Stimulated activated CD4-positive, alpha-beta T cell treated with anti-CD3 and anti-CD28 coated beads, TNF-alpha, amount 100 ng/mL, for 1 hour (primary cell): ENCODE results near the gene PAX2.

Source experiments
- DNase-seq, 3 donors: peaks; one replicate each; pipeline ENCODE4 v3.0.0-alpha.2; 2020; ENCODE audit warnings: low read depth in 3 of 3, low spot score in 1 of 3

PAX2 gene

DNA sequence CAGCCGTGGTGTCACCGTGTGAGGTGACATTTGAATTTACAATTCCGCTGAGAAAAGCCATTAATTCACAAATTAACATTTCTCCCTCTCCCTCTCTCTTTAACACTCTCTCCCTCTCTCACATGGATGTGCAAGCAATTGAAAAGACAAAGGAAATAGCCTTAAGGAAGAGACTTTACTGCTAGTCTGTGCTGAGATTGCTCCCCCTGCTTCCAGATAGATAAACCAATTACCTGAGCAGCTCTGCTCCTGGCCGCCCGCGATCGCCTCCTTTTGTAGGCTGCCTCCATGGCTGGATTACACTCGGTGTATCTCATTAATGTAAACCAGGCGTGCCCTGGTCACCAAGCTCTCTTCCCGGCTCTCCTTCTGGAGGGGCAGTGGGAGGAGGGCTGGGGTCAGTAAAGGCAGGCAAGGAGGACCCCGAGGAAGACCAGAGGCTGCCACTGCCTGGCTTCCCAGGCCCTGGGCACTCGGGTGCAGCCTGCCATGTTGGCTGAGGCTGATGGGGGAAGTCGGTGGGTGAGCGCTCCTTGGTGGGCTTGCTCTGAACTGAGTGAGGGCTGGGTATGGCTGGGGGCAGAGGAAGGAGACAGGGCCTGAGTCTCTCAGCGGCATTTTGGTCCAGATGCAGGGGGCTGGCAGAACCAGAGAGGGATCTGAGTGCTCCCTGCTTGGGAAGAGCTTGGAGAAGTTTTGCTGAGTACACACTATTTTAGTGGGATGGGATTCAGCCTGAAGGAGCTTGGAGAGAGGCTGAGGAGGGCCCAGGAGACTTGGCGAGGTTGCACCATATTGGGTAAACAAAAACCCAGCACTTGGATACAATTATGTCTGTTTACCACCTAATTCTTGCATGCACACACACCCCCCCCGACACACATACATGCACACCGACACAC lies 42.9 kb downstream of the PAX2 start:
- DNase-seq, result no peak

DNA sequence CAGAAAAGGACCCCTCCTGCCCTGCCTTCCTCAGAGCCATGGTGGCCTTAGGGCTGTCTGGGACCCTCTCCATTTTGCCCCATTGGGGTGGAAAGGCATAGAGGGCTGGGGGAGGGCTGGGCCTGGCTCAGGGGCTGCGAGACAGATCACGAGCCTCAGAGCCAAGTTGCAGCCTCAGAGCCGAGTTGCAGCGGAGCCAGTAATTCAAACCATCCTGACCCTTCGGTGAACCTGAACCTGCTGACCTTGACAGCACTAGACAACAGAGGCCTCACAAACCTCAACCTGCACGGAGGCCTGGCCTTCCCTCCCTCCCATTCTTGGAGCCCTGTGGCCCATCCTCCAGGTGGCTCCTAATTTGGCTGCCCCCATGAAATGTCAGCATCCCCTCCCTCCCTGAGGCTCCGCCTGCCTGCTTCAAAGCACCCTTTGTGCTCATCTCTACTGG lies 45.4 kb downstream of the PAX2 start:
- no peak for DNase-seq

DNA sequence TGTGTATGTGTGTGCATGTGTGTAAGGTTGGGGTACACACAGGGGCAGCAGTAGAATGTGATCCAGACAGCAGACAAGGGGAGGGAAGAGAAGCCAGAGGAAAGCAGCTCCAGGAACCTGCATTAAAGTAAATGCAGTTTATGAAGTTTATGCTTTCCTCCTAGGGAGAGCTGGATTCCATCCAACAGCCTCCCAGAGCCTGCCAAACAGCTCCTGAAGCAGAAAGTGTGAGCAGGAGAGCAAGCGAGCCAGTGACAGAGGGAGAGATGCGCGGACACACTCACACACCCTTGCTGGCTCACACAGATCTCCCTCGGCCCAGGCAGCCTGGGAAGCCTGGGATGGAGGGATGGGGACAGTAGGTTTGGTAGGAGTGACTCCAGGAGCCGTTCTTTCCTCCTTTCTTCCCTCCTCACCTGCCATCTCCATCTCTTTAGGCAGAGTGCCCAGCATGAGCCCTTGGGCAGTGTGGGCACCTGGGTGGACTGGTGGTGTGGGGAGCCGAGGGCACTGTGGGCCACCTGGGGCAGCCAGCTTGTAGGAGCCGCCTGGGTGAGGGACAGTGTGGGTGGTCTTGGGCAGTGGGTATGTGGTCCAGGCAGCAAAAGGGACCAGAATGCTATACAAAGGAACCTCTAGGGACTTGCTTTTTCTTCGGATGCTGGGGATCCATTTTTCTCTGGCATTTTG lies 46.1 kb downstream of the PAX2 start:
- DNase-seq, result no peak

DNA sequence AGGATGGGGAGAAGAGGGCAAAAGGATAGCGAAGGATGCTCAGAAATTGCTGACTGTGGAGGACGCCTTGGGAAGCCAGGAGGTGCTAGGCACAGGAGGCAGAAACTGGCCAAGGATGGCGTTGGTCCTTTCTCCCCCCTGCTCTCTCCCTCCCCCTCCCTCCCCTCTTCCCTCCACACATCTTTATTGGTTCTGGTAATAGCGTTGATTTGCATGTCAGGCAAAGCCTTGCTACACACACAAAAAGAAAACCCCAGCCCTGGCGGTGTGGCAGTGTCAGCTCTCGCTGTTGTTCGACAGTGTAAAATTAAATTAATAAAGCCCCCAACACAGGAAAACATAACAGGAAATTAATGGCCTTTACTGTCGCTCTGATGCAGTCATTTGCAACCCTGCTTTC lies 47.2 kb downstream of the PAX2 start:
- no peak for DNase-seq

DNA sequence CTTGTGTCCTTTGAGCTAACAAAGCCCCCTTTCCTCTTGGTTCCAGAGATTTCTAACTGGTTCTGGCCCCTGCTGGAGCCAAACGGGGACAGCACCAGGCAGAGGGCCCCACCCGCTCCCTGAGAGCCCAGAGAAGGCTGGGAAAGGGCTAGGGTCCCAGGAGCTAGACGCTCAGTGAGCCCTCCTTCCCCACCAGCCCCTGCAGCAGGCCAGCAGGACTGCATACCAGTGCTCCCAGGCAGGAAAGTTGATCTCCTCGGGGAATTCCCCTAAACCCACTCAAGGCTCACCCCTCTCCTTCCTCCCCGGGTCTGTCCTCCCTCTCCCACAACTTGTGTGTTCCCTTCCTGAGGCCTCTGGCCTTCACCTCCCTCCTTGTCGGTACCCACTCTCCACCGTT lies 47.7 kb downstream of the PAX2 start:
- no peak for DNase-seq

DNA sequence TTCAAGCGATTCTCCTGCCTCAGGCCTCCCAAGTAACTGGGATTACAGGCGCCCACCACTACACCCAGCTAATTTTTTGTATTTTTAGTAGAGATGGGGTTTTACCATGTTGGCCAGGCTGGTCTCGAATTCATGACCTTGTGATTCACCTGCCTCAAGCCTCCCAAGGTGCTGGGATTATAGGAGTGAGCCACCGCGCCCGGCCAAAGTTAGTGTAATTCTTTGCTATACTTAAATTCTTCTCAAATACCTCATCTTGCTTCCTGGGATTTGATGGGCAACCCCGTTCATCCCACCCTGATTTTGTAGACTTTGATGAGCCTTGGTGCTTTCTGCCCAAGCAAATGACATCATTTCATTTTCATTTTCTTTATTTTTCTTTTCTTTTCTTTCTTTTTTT lies 54.5 kb downstream of the PAX2 start:
- DNase-seq, result no peak

DNA sequence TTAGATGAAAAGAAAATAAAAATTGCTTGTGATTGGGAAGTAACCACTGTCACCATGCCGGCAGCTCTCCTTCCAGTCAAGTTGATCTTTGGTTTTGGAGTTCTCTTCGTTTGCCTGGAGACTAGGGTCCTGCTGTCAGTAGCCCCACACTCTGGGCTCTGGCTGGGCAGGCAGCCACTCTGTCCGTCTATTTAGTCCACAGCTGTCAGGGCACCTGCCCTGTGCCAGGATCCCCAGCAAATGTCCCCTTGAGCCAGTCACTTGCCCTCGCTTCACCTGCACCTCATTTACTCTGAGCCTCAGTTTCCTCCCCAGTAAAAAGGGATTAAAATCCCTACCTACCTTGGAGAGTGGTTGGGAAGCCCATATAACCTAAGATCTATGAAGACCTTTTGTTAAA lies 55.5 kb downstream of the PAX2 start:
- DNase-seq, result no peak

DNA sequence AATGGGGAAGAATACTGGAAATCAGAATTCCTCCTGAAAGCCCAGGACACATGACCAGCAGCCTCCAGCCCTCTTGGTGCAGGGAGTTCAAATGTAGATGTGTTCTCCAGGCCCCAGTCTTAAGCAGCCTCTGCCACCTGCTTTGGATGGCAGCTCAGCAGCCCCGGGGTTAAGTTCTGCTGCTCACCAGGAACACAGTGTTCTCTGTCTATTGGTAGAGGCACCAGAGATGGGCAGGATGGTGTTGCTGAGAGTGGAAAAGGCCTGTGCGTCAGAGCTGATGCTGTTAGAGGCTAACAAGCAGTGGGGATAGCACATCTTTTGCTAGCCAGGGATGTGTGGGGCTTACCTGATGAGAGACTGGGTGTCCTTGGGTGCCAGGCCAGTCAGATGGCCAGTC lies 56.8 kb downstream of the PAX2 start:
- DNase-seq, result no peak

DNA sequence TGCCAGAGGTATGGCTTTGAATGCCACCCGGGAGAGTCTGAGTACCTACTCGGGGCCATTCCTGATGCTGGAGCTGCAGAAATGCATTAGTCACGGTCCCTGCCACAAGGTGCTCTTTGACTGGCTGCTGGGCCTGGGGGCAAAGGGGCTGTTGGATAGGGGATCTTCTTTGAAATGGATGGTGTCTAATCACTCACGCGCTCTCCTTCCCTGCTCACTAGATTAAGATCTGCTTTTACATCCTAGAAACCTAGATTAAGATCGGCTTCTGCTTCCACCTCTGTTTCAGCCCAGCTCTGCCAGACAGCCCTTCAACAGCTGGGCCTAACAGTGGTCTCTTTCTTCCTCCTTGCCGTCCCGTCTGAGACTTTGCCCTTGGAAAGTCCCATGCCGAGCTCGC lies 57.2 kb downstream of the PAX2 start:
- DNase-seq, result no peak

DNA sequence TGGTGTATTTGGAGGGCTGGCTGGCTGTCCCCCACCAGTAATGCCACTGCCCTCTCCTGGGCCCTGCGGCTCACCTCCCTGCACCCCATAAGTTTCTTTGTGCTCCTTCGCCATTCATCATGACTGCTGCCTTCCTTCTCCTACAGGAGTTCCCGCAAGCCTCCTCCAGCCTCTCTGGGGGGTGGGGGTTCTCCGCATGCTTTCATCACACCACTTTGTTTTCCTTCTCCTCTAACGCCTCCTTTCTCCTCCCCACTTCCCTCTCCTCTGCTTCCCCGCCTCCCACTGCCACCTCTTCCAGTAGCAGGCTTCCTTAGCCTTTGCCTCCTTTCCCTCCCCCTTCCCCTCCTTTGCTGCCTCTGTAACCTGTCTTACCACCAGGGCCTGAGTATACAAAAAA lies 58.1 kb downstream of the PAX2 start:
- DNase-seq, result no peak

DNA sequence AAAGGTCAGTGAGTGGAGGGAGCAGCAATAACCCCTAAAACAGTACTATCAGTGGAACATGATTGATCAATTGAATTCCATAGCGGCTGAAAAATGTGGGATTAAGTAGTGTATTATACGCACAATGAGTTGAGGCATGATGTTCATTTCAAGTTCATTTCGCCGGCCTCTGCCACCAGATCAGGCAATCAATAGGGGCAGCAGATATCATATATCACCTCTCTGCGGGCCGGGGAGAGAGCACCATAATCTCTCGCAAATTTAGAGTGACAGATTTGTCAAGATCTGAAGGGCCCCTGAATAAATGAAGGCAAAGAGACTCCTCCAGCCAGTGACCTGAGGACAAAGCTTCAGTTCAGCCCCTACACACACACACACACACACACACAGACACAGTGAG lies 58.5 kb downstream of the PAX2 start:
- no peak for DNase-seq

DNA sequence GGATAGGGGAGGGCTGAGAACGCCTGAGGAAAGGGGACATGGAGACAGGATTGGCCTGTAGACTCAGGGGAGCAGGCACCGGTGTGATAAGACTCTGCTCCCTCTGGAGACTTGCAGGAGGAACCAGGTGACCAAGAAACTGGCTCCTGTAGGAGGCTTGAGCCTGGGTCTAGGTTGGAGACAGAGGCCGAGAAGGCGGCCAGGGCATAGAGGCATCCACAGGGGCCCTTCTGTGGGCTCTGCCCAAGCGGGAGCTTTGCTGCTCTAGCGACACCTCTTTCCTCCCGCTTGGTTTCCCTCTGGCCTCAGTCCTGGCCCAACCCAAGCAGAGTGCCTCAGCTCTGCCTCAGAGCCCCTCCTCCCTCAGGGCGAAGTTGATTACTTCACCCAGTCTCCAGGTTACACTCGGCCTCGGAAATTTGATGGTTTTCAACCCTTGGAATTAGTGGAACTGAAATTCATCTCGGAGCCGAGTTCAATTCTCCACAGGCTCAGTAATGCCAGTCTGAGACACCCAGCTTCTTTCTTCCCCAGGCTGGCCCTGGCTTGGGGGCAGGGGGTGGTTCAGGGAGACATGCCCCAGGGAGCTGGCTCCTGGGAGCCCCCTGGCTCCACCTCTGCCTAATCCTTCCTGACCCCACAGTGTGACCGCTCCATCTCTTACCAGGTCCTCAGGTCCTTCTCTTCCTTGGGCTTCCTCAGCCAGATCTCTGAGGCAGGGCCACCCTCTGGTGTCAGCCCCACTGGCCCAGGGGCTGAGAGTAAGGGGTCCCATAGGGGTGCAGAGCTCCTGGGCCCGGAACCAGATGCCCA lies 60.4 kb downstream of the PAX2 start:
- DNase-seq, result no peak

DNA sequence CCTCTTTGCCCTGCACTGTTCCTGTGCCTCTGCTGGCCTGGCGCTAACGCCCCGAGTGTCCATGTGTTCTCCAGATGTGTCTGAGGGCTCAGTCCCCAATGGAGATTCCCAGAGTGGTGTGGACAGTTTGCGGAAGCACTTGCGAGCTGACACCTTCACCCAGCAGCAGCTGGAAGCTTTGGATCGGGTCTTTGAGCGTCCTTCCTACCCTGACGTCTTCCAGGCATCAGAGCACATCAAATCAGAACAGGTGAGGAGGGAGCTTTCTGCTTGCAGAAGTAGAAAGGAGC lies 60.9 kb downstream of the PAX2 start:
- DNase-seq, result no peak

DNA sequence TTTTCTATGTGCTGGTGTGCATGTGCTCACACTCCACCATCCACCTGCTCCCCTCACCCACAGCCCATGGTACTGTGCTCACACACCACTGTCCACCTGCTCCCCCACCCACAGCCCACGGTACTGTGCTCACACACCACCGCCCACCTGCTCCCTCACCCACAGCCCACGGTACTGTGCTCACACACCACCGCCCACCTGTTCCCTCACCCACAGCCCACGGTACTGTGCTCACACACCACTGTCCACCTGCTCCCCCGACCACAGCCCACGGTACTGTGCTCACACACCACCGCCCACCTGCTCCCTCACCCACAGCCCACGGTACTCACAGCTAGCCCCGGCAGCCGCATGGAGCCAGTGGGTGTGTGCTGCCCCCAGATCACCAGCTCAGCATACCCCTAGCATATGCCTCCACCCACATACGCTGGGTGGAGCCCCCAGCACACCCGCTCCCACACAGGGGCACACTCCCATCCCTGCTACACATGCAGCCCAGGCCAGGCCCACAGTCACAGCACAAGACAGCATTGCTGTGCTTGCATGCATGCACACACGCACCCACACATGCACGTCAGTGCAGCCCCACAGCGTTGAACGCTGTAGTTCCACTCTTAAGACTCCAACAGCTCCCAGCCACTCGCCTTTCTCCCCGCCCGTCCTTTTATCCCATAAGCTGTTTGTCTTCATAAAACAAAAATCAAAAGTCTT lies 62.0 kb downstream of the PAX2 start:
- DNase-seq, result no peak

DNA sequence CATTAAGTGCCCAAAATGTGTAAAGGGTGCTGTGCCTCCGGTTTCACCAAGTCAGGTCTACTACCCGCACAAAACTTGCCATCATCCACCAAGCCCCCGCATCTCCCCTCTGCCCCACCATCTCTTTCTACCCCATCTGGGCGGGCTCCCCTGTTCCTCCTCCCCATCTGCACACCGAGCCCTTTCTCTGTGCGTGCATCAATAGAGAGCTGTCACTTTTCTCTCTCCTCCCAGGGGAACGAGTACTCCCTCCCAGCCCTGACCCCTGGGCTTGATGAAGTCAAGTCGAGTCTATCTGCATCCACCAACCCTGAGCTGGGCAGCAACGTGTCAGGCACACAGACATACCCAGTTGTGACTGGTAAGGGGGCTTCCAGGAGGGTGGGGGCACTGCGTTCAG lies 63.5 kb downstream of the PAX2 start:
- no peak for DNase-seq

DNA sequence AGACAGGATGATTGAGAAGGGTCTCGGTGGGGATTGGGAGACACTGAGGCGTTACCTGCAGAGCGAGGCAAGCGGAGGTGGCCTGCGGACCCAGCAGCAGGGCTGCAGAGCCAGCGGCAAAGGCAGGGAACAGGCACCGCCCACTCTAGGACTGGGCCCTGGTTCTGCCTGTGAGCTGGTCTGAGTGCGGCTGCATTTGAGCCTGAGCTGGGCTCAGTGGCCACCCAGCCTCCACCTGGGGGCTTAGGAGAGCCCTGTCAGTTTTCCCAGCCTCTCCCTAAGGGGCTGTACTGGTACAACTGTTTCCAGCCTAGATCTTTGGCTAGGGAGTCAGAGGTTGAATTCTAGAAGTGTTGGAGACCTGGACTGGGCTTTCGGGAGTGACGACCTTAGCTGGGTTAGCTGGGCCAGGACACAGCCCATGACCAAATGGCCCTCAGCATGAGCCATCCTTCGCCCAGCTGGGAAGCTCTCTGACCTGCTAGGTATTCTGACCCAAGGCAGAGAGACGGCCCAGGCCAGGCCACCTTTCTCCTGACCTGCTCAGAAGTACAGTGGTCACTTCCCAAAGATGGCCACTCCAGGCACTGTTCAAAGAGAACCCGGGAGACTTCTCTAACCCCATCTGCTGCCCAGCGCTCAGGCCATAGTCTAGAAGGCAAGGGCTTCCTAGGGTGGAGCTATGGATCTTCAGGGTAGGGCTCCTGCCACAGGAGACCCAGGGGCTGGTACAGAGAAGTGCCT lies 64.9 kb downstream of the PAX2 start:
- no peak for DNase-seq

DNA sequence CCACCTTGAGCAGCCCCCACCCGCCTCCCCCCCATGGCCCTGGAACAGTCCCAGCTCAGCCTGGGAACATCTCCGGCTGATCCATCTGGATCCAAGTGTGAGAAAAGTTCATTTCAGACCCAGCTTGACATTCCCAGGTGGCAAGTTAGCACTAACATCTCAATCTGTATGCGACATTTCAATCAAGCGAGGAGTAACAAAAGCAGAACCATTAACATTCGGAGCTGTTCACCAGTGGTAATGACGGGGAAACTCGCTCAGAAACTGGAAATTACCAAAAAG lies 65.4 kb downstream of the PAX2 start:
- no peak for DNase-seq

DNA sequence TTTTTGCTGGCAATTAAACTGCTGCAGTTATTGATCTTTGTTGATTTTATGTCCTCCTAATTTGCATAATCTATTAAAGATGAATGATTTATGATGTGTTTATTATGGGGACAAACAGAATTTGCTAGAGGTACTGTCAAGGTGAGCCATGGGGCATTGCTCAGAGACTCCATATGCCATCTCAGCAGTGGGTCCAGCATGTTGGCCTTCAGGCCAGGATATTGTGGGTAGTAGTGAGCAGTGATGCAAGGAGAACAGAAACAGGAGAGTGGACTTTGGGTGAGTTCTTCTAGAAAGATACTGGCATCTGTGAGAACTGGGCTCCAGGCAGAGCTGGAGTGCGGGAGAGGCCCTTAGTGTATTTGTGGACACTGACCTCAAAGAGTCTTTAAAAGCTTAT lies 65.9 kb downstream of the PAX2 start:
- no peak for DNase-seq

DNA sequence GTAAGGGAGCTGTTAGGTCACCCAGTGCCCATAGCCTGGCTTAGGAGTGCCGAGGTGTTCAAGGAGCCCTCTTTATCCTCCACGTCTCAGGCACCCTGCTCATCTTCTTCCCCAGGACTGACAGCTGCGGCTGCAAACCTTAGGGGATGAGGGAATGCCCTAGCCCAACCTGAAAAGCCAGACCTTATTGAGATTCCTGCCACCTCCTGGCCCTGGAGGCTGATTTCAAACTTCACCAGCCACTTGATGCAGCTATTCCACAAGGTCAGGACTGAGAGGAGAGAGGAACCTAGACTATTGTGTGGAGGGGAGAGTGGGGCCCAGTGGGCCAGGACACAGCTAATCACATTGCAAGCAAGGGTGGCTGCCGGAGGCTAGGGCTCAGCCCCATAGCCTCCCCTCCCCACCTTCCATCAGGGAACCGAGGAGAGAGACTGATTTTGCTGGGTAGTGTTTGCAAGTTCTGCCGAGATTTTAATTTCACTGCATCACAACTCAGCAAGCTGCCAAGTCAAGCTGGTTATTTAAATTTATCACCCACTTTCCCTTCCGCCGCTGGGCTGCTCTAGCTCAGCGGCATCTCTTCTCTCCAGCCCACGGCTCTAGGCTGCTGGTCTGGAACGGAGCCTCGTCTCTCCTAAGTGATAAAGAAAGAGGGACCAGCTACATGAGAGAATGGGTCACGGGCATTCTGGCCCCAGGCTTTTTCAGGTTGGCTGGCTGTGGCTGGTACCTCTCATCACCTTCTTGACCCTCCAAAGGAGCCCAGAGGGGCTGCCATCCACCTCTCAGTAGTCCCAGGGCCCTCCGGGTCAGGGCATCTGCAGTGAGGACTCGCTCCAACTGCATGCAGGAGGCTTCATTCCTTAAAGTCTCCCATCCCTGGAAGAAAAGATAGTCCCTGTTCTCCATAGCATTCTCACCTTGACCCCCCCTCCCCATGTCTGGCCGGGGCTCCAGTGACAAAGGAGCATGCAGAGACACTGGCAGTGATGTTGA lies 66.7 kb downstream of the PAX2 start:
- no peak for DNase-seq

DNA sequence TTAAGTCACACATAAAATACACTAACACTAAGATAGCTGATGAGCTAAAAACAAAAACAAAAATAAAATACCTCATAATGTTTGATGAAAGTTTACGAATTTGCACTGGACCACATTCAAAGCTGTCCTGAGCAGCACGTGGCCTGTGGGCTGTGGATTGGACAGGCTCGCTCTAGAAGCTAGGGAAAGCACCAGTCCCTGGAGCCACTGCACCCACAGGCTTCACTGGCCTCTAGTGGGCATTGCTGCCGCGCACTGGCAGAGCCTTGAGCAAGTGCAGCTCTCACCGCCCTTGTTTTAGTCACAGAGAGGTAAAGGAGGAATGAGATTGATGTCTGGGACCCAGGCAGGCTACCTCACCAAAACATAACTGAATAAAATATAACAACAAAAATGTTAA lies 67.6 kb downstream of the PAX2 start:
- DNase-seq, result no peak
